IMR-90 (cell line): Measurements from ENCODE around the gene RPL39. TPM values are rescaled to one million over a fixed set of nuclear protein-coding genes. Genes with fewer than 3 reads are reported as not detected.

ENCODE experiments used
- ATAC-seq: fragments of 200-7000 bp; cut with Tn5 transposase; 2 replicates; pipeline ENCODE4 v1.9.1; 2020; ENCODE audit warnings: low read depth, mild to moderate bottlenecking, moderate library complexity
- BruUV-seq: library from RNA; stranded (reverse); fragments of 400-500 nt; replicated peaks from 2 replicates; lab custom pipeline; 2021; lab: Mats Ljungman, UMichigan
- CTCF ChIA-PET: fragments of 300-600 bp; formaldehyde crosslinking; extraction: SDS; loops from one replicate; lab custom pipeline; 2021; ENCODE audit warnings: antibody characterized with exemption; lab: Yijun Ruan, JAX
- POLR2A ChIA-PET: fragments of 300-600 bp; sonication (Branson Sonifier 250); formaldehyde crosslinking; loops from one replicate; lab custom pipeline; 2022; ENCODE audit warnings: antibody characterized with exemption; ENCODE audit not compliant: unreplicated experiment; lab: Charles Lee
- DNase-seq: peaks from one replicate; pipeline ENCODE4 v3.0.0; 2013
- H2AFZ ChIP-seq: replicated peaks from 2 replicates; pipeline ENCODE3; 2013; ENCODE audit warnings: low read length, mild to moderate bottlenecking; ENCODE audit not compliant: poor library complexity
- H2AK5ac ChIP-seq: 2 replicates; pipeline ENCODE4 v1.6.1; 2013; ENCODE audit warnings: low read depth, low read length, inconsistent platforms
- H2AK9ac ChIP-seq: replicated peaks from 2 replicates; pipeline ENCODE3; 2013; ENCODE audit warnings: mild to moderate bottlenecking, low read depth, low read length, moderate library complexity; ENCODE audit not compliant: poor library complexity
- H2BK120ac ChIP-seq: 2 replicates; pipeline ENCODE4 v1.6.1; 2013; ENCODE audit warnings: low read depth, low read length, inconsistent platforms
- H2BK15ac ChIP-seq: 3 replicates; pipeline ENCODE4 v1.6.1; 2013; ENCODE audit warnings: low read depth, low read length, inconsistent platforms
- H2BK20ac ChIP-seq: 2 replicates; pipeline ENCODE4 v1.6.1; 2013; ENCODE audit warnings: low read depth, mild to moderate bottlenecking, inconsistent platforms, low read length, moderate library complexity
- H2BK5ac ChIP-seq: 2 replicates; pipeline ENCODE4 v1.6.1; 2013; ENCODE audit warnings: mild to moderate bottlenecking, low read depth, low read length, inconsistent platforms; ENCODE audit not compliant: poor library complexity, severe bottlenecking
- H3K14ac ChIP-seq: replicated peaks from 2 replicates; pipeline ENCODE4 v1.6.1; 2013; ENCODE audit warnings: low read depth, low read length, inconsistent platforms
- H3K18ac ChIP-seq: 2 replicates; pipeline ENCODE4 v1.6.1; 2013; ENCODE audit warnings: low read depth, low read length, control low read depth
- H3K23ac ChIP-seq: 2 replicates; pipeline ENCODE4 v1.6.1; 2013; ENCODE audit warnings: low read depth, low read length, inconsistent platforms
- H3K27ac ChIP-seq: 2 replicates; pipeline ENCODE4 v1.5.1; 2013; ENCODE audit warnings: mild to moderate bottlenecking, control low read depth, low read length; ENCODE audit not compliant: insufficient read depth
- H3K27me3 ChIP-seq: 2 replicates; pipeline ENCODE4 v1.6.1; 2013; ENCODE audit warnings: low read length; ENCODE audit not compliant: control insufficient read depth, insufficient read depth
- H3K36me3 ChIP-seq: 2 replicates; pipeline ENCODE4 v1.6.1; 2013; ENCODE audit warnings: low read length, mixed read lengths; ENCODE audit not compliant: control insufficient read depth, insufficient read depth
- H3K4ac ChIP-seq: 2 replicates; pipeline ENCODE4 v1.6.1; 2013; ENCODE audit warnings: low read depth, low read length, inconsistent platforms
- H3K4me1 ChIP-seq: 2 replicates; pipeline ENCODE4 v1.6.1; 2013; ENCODE audit warnings: low read length, mixed read lengths; ENCODE audit not compliant: control insufficient read depth, insufficient read depth
- H3K4me2 ChIP-seq: 2 replicates; pipeline ENCODE4 v1.6.1; 2013; ENCODE audit warnings: low read depth, mild to moderate bottlenecking, control low read depth, low read length, moderate library complexity
- H3K4me3 ChIP-seq: 2 replicates; pipeline ENCODE4 v1.5.1; 2013; ENCODE audit warnings: low read depth, mild to moderate bottlenecking, control low read depth, low read length, moderate library complexity; ENCODE audit not compliant: insufficient read depth
- H3K56ac ChIP-seq: 2 replicates; pipeline ENCODE4 v1.6.1; 2013; ENCODE audit warnings: low read length, inconsistent platforms; ENCODE audit not compliant: insufficient read depth; ENCODE audit errors: extremely low read depth
- H3K79me1 ChIP-seq, 2 experiments: 2 replicates each; pipeline ENCODE4 v1.6.1; 2013; ENCODE audit warnings: low read length in 2 of 2, inconsistent platforms in 1 of 2, low read depth in 1 of 2
- H3K9ac ChIP-seq: 2 replicates; pipeline ENCODE4 v1.6.1; 2013; ENCODE audit warnings: low read depth, low read length, control low read depth
- H3K9me1 ChIP-seq: 2 replicates; pipeline ENCODE4 v1.6.1; 2013; ENCODE audit warnings: low read length, inconsistent platforms; ENCODE audit not compliant: insufficient read depth
- H3K9me3 ChIP-seq: 2 replicates; pipeline ENCODE4 v1.6.1; 2013; ENCODE audit warnings: low read length; ENCODE audit not compliant: control insufficient read depth, insufficient read depth
- H4K20me1 ChIP-seq: 2 replicates; pipeline ENCODE4 v1.6.1; 2013; ENCODE audit warnings: low read length, inconsistent platforms; ENCODE audit not compliant: insufficient read depth
- H4K5ac ChIP-seq: 2 replicates; pipeline ENCODE4 v1.6.1; 2013; ENCODE audit warnings: mild to moderate bottlenecking, low read depth, low read length, control low read depth
- H4K8ac ChIP-seq, 2 experiments: 2 replicates each; pipeline ENCODE4 v1.6.1; 2013; ENCODE audit warnings: low read depth in 2 of 2, low read length in 2 of 2, control low read depth in 1 of 2, inconsistent platforms in 1 of 2
- H4K91ac ChIP-seq: 2 replicates; pipeline ENCODE4 v1.6.1; 2013; ENCODE audit warnings: low read depth, low read length, inconsistent platforms; ENCODE audit not compliant: insufficient read depth
- BHLHE40 ChIP-seq: fragments of 150-350 bp; IDR thresholded peaks from 2 replicates; pipeline ENCODE4 v1.6.1; 2016; ENCODE audit warnings: mild to moderate bottlenecking, low read depth, low read length
- CHD1 ChIP-seq: IDR thresholded peaks from 2 replicates; pipeline ENCODE4 v1.6.1; 2012; ENCODE audit warnings: low read depth, low read length, improper control_type of control experiment
- MAZ ChIP-seq: IDR thresholded peaks from 2 replicates; pipeline ENCODE4 v1.6.1; 2012; ENCODE audit warnings: low read depth, mild to moderate bottlenecking, low read length, improper control_type of control experiment, moderate library complexity, borderline replicate concordance
- MXI1 ChIP-seq: IDR thresholded peaks from 2 replicates; pipeline ENCODE4 v1.6.1; 2012; ENCODE audit warnings: low read depth, mild to moderate bottlenecking, low read length, moderate library complexity, borderline replicate concordance
- POLR2A ChIP-seq: IDR thresholded peaks from 2 replicates; pipeline ENCODE4 v1.6.1; 2012; ENCODE audit warnings: mild to moderate bottlenecking, low read depth, low read length
- RCOR1 ChIP-seq: IDR thresholded peaks from 2 replicates; pipeline ENCODE4 v1.6.1; 2012; ENCODE audit warnings: mild to moderate bottlenecking, low read length, improper control_type of control experiment; ENCODE audit not compliant: insufficient replicate concordance
- RFX5 ChIP-seq: IDR thresholded peaks from 2 replicates; pipeline ENCODE4 v1.8.0; 2012; ENCODE audit warnings: low read depth, mild to moderate bottlenecking, low read length, moderate library complexity
- WGBS, 2 experiments: methylation state at CpG; one replicate each; pipeline versions ENCODE4 v1.1.5 to v1.1.7; 2013; ENCODE audit warnings: missing lambda C conversion rate in 2 of 2; ENCODE audit not compliant: insufficient read length in 1 of 2; ENCODE audit errors: extremely low coverage in 2 of 2; 5-methylcytosine and 5-hydroxymethylcytosine counted together
- dilution Hi-C: fragments of 300-500 bp; cut with HindIII; formaldehyde crosslinking; loops from one replicate; pipeline ENCODE4 v1.14.3; 2018; ENCODE audit warnings: low sequenced_read_pairs; ENCODE audit not compliant: unreplicated experiment
- in situ Hi-C: fragments of 300-500 bp; cut with MboI; formaldehyde crosslinking; loops from 3 replicates; pipeline ENCODE4 v1.14.3; 2019; ENCODE audit warnings: low sequenced_read_pairs, inconsistent platforms, mixed read lengths
- intact Hi-C: fragments of 100-400 bp; cut with micrococcal nuclease; formaldehyde crosslinking; loops from 2 replicates; pipeline ENCODE4 v1.10.0; 2022
- polyA plus RNA-seq, 3 experiments: library from polyadenylated mRNA; depleted of rRNA; stranded (reverse); fragments of >200 nt; gene quantifications; 2 replicates each; pipeline ENCODE4 v1.2.3, GENCODE V29; 2012; ENCODE audit warnings: low replicate concordance in 1 of 3
- total RNA-seq: library from RNA; depleted of rRNA; stranded (reverse); fragments of >200 nt; gene quantifications from 2 replicates; pipeline ENCODE4 v1.2.3, GENCODE V29; 2012
- TF ChIP-seq, protein P1 (sequence below): fragments of 150-350 bp; IDR thresholded peaks from 2 replicates; pipeline ENCODE4 v1.6.1; 2016; ENCODE audit warnings: low read depth, mild to moderate bottlenecking, low read length, moderate library complexity, borderline replicate concordance
- TF ChIP-seq, protein P2 (sequence below): fragments of 150-350 bp; IDR thresholded peaks from 2 replicates; pipeline ENCODE4 v1.6.1; 2017; ENCODE audit warnings: mild to moderate bottlenecking, antibody characterized with exemption, low read length, low read depth
- TF ChIP-seq, protein P3 (sequence below): conservative IDR thresholded peaks from 2 replicates; pipeline ENCODE4 v1.5.1; 2012; ENCODE audit warnings: mild to moderate bottlenecking, low read depth, low read length, improper control_type of control experiment

The RPL39 gene
- total and polyA plus RNA-seq, 2 of the 4 experiments (the other 2 are of a cell fraction): 681 to 2,357 TPM

DNA sequence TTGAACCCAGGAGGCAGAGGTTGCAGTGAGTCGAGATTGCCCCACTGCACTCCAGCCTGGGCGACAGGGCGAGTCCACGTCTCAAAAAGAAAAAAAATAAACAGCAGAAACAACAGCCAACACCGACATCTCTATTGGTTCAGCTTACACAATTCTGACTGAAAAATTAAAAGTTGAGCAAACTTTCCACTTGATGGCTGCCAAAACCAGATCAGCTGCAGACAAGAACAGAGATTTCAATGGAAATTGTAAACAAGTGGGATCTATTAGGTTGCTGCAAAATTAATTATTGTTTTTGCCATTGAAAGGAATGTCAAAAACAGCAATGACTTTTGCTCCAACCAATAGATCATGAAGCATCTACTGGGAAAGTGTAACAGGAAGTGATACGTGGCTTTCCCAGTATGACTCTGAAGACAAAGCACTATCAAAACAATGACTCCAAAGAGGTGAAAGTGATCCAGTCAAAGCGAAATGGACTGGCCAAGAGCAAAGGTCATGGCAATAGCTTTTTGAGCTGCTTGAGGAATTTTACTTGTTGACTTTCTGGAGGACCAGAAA, 35.0 kb upstream of the RPL39 start:
- WGBS, 2 experiments: no CpG with 5 or more reads among the region's 7 CpGs
- in situ Hi-C loops: no loop called here
- intact Hi-C loops: no loop called here
- H4K20me1 ChIP-seq: no peaks in the 10 kb centered on the region
- H3K23ac ChIP-seq: no peak overlapping the region
- 0 out of 2 replicates have a peak, but pooled peaks cover 1% of the 10 kb centered on the region for H3K36me3 ChIP-seq
- H4K91ac ChIP-seq: no peak overlapping the region
- no TSS peak for BruUV-seq
- H2BK120ac ChIP-seq: no peak overlapping the region
- no peak overlapping the region for H3K56ac ChIP-seq
- H3K79me1 ChIP-seq: no peaks in the 10 kb centered on the region
- H2AFZ ChIP-seq: no peak overlapping the region
- H3K9me3 ChIP-seq: no peaks in the 10 kb centered on the region
- H4K5ac ChIP-seq: no peak overlapping the region
- H2BK5ac ChIP-seq: no peak overlapping the region
- no peak overlapping the region for H2AK5ac ChIP-seq
- H3K9ac ChIP-seq: no peak overlapping the region
- no peak overlapping the region for H2AK9ac ChIP-seq
- no peak overlapping the region for H3K27ac ChIP-seq
- ATAC-seq (no peak; the same call in 1 of the 2 replicates), DNase-seq (peak; percentile 39)
- no peak overlapping the region for H2BK15ac ChIP-seq
- CTCF ChIA-PET: no interaction called here
- no peak overlapping the region for H2BK20ac ChIP-seq
- no peaks in the 10 kb centered on the region for H3K9me1 ChIP-seq
- no peak overlapping the region for H3K4me3 ChIP-seq
- no peak overlapping the region for H4K8ac ChIP-seq
- H3K4me2 ChIP-seq: no peak overlapping the region
- H3K18ac ChIP-seq: no peak overlapping the region
- no peaks in the 10 kb centered on the region for H3K27me3 ChIP-seq
- no peak overlapping the region for H3K4ac ChIP-seq
- POLR2A ChIA-PET: no interaction called here
- dilution Hi-C loops: no loop called here
- H3K4me1 ChIP-seq: no peaks in the 10 kb centered on the region
- H3K14ac ChIP-seq: no peak overlapping the region
- TF ChIP-seq BHLHE40 (no peak), MAZ (no peak), MXI1 (no peak), RCOR1 (no peak), RFX5 (no peak), CHD1 (no peak), POLR2A (no peak)
- TF ChIP-seq, protein P1, sequence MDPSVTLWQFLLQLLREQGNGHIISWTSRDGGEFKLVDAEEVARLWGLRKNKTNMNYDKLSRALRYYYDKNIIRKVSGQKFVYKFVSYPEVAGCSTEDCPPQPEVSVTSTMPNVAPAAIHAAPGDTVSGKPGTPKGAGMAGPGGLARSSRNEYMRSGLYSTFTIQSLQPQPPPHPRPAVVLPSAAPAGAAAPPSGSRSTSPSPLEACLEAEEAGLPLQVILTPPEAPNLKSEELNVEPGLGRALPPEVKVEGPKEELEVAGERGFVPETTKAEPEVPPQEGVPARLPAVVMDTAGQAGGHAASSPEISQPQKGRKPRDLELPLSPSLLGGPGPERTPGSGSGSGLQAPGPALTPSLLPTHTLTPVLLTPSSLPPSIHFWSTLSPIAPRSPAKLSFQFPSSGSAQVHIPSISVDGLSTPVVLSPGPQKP: no peak
- TF ChIP-seq, protein P2, sequence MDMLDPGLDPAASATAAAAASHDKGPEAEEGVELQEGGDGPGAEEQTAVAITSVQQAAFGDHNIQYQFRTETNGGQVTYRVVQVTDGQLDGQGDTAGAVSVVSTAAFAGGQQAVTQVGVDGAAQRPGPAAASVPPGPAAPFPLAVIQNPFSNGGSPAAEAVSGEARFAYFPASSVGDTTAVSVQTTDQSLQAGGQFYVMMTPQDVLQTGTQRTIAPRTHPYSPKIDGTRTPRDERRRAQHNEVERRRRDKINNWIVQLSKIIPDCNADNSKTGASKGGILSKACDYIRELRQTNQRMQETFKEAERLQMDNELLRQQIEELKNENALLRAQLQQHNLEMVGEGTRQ: no peak
- TF ChIP-seq, protein P3, sequence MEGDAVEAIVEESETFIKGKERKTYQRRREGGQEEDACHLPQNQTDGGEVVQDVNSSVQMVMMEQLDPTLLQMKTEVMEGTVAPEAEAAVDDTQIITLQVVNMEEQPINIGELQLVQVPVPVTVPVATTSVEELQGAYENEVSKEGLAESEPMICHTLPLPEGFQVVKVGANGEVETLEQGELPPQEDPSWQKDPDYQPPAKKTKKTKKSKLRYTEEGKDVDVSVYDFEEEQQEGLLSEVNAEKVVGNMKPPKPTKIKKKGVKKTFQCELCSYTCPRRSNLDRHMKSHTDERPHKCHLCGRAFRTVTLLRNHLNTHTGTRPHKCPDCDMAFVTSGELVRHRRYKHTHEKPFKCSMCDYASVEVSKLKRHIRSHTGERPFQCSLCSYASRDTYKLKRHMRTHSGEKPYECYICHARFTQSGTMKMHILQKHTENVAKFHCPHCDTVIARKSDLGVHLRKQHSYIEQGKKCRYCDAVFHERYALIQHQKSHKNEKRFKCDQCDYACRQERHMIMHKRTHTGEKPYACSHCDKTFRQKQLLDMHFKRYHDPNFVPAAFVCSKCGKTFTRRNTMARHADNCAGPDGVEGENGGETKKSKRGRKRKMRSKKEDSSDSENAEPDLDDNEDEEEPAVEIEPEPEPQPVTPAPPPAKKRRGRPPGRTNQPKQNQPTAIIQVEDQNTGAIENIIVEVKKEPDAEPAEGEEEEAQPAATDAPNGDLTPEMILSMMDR: no peak
